ENCODE results near the gene SMC6. TPM values are rescaled to one million over a fixed set of nuclear protein-coding genes. Genes with fewer than 3 reads are reported as not detected.

SMC6 gene
- total and polyA plus RNA-seq, 2 experiments from 2014 or later, result 53.4 to 59.8 TPM

GRCh38 chr2:17759805-17760204 lies 6.2 kb upstream of the SMC6 start (continued):
- TF ChIP-seq REST (IDR thresholded peaks at IDR 0.05; ENCODE audit: unreplicated experiment), result no peak
- no peak for TF ChIP-seq ETS1 (IDR thresholded peaks at IDR 0.05)
- TF ChIP-seq POLR2AphosphoS5 (IDR thresholded peaks at IDR 0.05; ENCODE audit: low read depth), result no peak
- TF ChIP-seq CTCF (conservative IDR thresholded peaks at IDR 0.05; ENCODE audit: low read depth in 2 of 2), result no peak

GRCh38 chr2:17758118-17758517 lies 4.5 kb upstream of the SMC6 start:
- Mint-ChIP-seq H3K4me3 (no peak overlapping the region), H3K4me1 (peaks cover 11% of the 10 kb centered on the region), H3K36me3 (ENCODE audit: low read depth) (peaks cover 20% of the 10 kb centered on the region), H3K9me3 (no peaks in the 10 kb centered on the region), H3K27me3 (ENCODE audit: insufficient read depth, low read depth, poor library complexity) (peaks cover 3% of the 10 kb centered on the region), H3K27ac (no peak overlapping the region)
- Histone ChIP-seq H3K36me3 (ENCODE audit: insufficient read depth) (peaks cover 6% of the 10 kb centered on the region; the same call in 1 of the 2 replicates), H3K27me3 (ENCODE audit: insufficient read depth) (no peaks in the 10 kb centered on the region), H3F3A (replicated peaks; ENCODE audit: low read depth) (no peaks in the 10 kb centered on the region), H4K20me1 (replicated peaks; ENCODE audit: insufficient read depth) (0 out of 2 replicates have a peak, but pooled peaks cover 3% of the 10 kb centered on the region), H3K4me2 (no peak overlapping the region), H3K4me1 (ENCODE audit: insufficient read depth) (peaks cover 20% of the 10 kb centered on the region), H2AFZ (no peak overlapping the region), H3K4me3 (no peak overlapping the region), H3K9me2 (ENCODE audit: insufficient read depth) (no peaks in the 10 kb centered on the region), H3K27ac (ENCODE audit: low read depth) (no peak overlapping the region), H3K79me2 (replicated peaks; ENCODE audit: insufficient read depth) (peaks cover 69% of the 10 kb centered on the region)
- ATAC-seq, result no peak
- DNase-seq (ENCODE audit: low spot score), result no peak
- no peak for TF ChIP-seq ZNF462 (CRISPR knock-in tag; IDR thresholded peaks at IDR 0.05)
- no peak for TF ChIP-seq ZNF331 (CRISPR knock-in tag; IDR thresholded peaks at IDR 0.05; ENCODE audit: low read depth)
- TF ChIP-seq EZH2phosphoT487 (IDR thresholded peaks at IDR 0.05; ENCODE audit: unreplicated experiment), result no peak
- no peak for TF ChIP-seq POLR2AphosphoS5 (IDR thresholded peaks at IDR 0.05; ENCODE audit: low read depth)
- TF ChIP-seq STAT1 (IDR thresholded peaks at IDR 0.05; ENCODE audit: unreplicated experiment), result no peak
- TF ChIP-seq CREB1 (CRISPR knock-in tag; IDR thresholded peaks at IDR 0.05; ENCODE audit: low read depth), result no peak
- TF ChIP-seq ZNF114 (CRISPR knock-in tag; IDR thresholded peaks at IDR 0.05), result no peak
- TF ChIP-seq NANOG (IDR thresholded peaks at IDR 0.05; ENCODE audit: borderline replicate concordance), result no peak
- TF ChIP-seq EZH2 (IDR thresholded peaks at IDR 0.05; ENCODE audit: low read depth, unreplicated experiment), result no peak
